Endothelial cell of umbilical vein (primary cell): ENCODE data around the gene SLC5A10. TPM values are rescaled to one million over a fixed set of nuclear protein-coding genes. Genes with fewer than 3 reads are reported as not detected.

Experiments
- BruUV-seq: library from RNA; stranded (reverse); fragments of 400-500 nt; replicated peaks from 2 replicates; lab custom pipeline; 2021; lab: Mats Ljungman, UMichigan
- CTCF ChIA-PET: fragments of 300-600, 350-600 bp; sonication (Branson Sonifier 250); formaldehyde crosslinking; loops from one replicate; lab custom pipeline; 2021; ENCODE audit warnings: antibody characterized with exemption, inconsistent platforms; lab: Charles Lee
- POLR2A ChIA-PET: fragments of 300-600, 350-600 bp; sonication (Branson Sonifier 250); formaldehyde crosslinking; loops from one replicate; lab custom pipeline; 2021; ENCODE audit warnings: antibody characterized with exemption, inconsistent platforms; lab: Charles Lee
- DNase-seq: peaks from one replicate; pipeline ENCODE4 v3.0.0-alpha.2; 2011; ENCODE audit warnings: low read depth, low spot score
- FAIRE-seq: peaks from 2 replicates; lab custom pipeline; 2011; peaks lifted over from hg19 to GRCh38; lab: Jason Lieb, UNC
- H2AFZ ChIP-seq: 2 replicates; pipeline ENCODE4 v1.6.0; 2012; ENCODE audit warnings: low read depth, low read length, control low read depth, inconsistent platforms
- H3K27ac ChIP-seq: 2 replicates; pipeline ENCODE4 v1.5.1; 2011; ENCODE audit warnings: low read depth, mild to moderate bottlenecking, control low read depth, low read length, moderate library complexity; ENCODE audit not compliant: insufficient read depth
- H3K27me3 ChIP-seq, 2 experiments: 2 replicates each; pipeline versions ENCODE4 v1.6.0 to v1.6.1; 2011; ENCODE audit warnings: low read length in 2 of 2, mixed read lengths in 1 of 2; ENCODE audit not compliant: control insufficient read depth in 2 of 2, insufficient read depth in 2 of 2
- H3K36me3 ChIP-seq, 2 experiments: 2 replicates in 1 of 2; 3 replicates in 1 of 2; pipeline ENCODE4 v1.5.1; 2011; ENCODE audit warnings: low read length in 2 of 2, mild to moderate bottlenecking in 1 of 2, moderate library complexity in 1 of 2; ENCODE audit not compliant: control insufficient read depth in 2 of 2, insufficient read depth in 2 of 2; ENCODE audit errors: extremely low read depth in 1 of 2
- H3K4me1 ChIP-seq: 3 replicates; pipeline ENCODE4 v1.5.1; 2011; ENCODE audit warnings: mild to moderate bottlenecking, low read length; ENCODE audit not compliant: control insufficient read depth, insufficient read depth; ENCODE audit errors: extremely low read depth
- H3K4me2 ChIP-seq: 2 replicates; pipeline ENCODE4 v1.6.1; 2011; ENCODE audit warnings: low read length, control low read depth, mixed read lengths; ENCODE audit not compliant: insufficient read depth
- H3K4me3 ChIP-seq, 3 experiments: fragments of 200-600 bp in 1 of 3; sonication (generic), shearing (Covaris generic) in 1 of 3; replicated peaks in 1 of 3; 2 replicates each; pipeline ENCODE4 v1.5.1; 2011 to 2016; ENCODE audit warnings: control low read depth in 3 of 3, low read length in 3 of 3, mild to moderate bottlenecking in 2 of 3, inconsistent platforms in 1 of 3, low read depth in 1 of 3, moderate library complexity in 1 of 3; ENCODE audit not compliant: insufficient read depth in 1 of 3
- H3K79me2 ChIP-seq: 2 replicates; pipeline ENCODE4 v1.6.0; 2012; ENCODE audit warnings: low read length, inconsistent platforms; ENCODE audit not compliant: control insufficient read depth, insufficient read depth
- H3K9ac ChIP-seq: replicated peaks from 2 replicates; pipeline ENCODE3; 2011; ENCODE audit warnings: low read length, control low read depth; ENCODE audit not compliant: insufficient read depth; ENCODE audit errors: extremely low read depth
- H3K9me1 ChIP-seq: replicated peaks from 3 replicates; pipeline ENCODE4 v1.6.0; 2011; ENCODE audit warnings: mild to moderate bottlenecking, low read length; ENCODE audit not compliant: control insufficient read depth, insufficient read depth; ENCODE audit errors: extremely low read depth
- H3K9me3 ChIP-seq: replicated peaks from 2 replicates; pipeline ENCODE4 v1.5.1; 2012; ENCODE audit warnings: low read length, inconsistent platforms; ENCODE audit not compliant: control insufficient read depth, insufficient read depth
- H4K20me1 ChIP-seq: replicated peaks from 2 replicates; pipeline ENCODE3; 2011; ENCODE audit warnings: mild to moderate bottlenecking, low read length; ENCODE audit not compliant: control insufficient read depth, insufficient read depth; ENCODE audit errors: extremely low read depth
- CTCF ChIP-seq, 2 donors: IDR thresholded peaks; 1 replicate in 1 of 2; 2 replicates in 1 of 2; pipeline ENCODE4 v1.5.1; 2011; ENCODE audit warnings: low read length in 2 of 2, mild to moderate bottlenecking in 2 of 2, moderate library complexity in 2 of 2, control low read depth in 1 of 2, inconsistent platforms in 1 of 2, low read depth in 1 of 2; ENCODE audit not compliant: insufficient read depth in 1 of 2; ENCODE audit errors: extremely low read depth in 1 of 2
- EZH2 ChIP-seq: IDR thresholded peaks from 2 replicates; pipeline ENCODE4 v1.6.1; 2012; ENCODE audit warnings: borderline replicate concordance, low read depth, mild to moderate bottlenecking, moderate library complexity, low read length, inconsistent platforms; ENCODE audit not compliant: severe bottlenecking
- FOS ChIP-seq: IDR thresholded peaks from 2 replicates; pipeline ENCODE4 v1.6.1; 2011; ENCODE audit warnings: mild to moderate bottlenecking, low read length, moderate library complexity, borderline replicate concordance; ENCODE audit not compliant: insufficient read depth
- GATA2 ChIP-seq: IDR thresholded peaks from 2 replicates; pipeline ENCODE4 v1.7.0; 2011; ENCODE audit warnings: low read depth, mild to moderate bottlenecking, moderate library complexity, mixed read lengths, low read length; ENCODE audit not compliant: insufficient read length, insufficient read depth
- JUN ChIP-seq: IDR thresholded peaks from 2 replicates; pipeline ENCODE4 v1.6.1; 2011; ENCODE audit warnings: borderline replicate concordance, low read depth; ENCODE audit not compliant: insufficient read length, insufficient read depth
- MAX ChIP-seq: IDR thresholded peaks from 2 replicates; pipeline ENCODE4 v1.6.1; 2011; ENCODE audit not compliant: insufficient read depth, insufficient read length
- MYC ChIP-seq: IDR thresholded peaks from one replicate; pipeline ENCODE4 v1.6.1; 2011; ENCODE audit warnings: mild to moderate bottlenecking, low read depth, low read length
- POLR2A ChIP-seq: IDR thresholded peaks from 2 replicates; pipeline ENCODE4 v1.6.1; 2012; ENCODE audit warnings: low read depth, mild to moderate bottlenecking, control low read depth, low read length
- POLR2AphosphoS5 ChIP-seq: IDR thresholded peaks from 2 replicates; pipeline ENCODE4 v1.6.1; 2012; ENCODE audit warnings: low read depth, mild to moderate bottlenecking, control low read depth, low read length, moderate library complexity; ENCODE audit not compliant: insufficient read depth
- dilution Hi-C: fragments of 300-500 bp; cut with MboI; formaldehyde crosslinking; loops from one replicate; pipeline ENCODE4 v1.15.0; 2019; ENCODE audit warnings: low sequenced_read_pairs; ENCODE audit not compliant: extremely low pct_ligation_motif_present
- intact Hi-C: fragments of 100-400 bp; cut with micrococcal nuclease; formaldehyde crosslinking; loops from one replicate; pipeline ENCODE4 v1.10.0; 2022
- polyA plus RNA-seq, 4 experiments: library from polyadenylated mRNA; depleted of rRNA in 3 of 4; stranded (reverse) in 3 of 4; unstranded in 1 of 4; fragments of >200 nt; gene quantifications; 2 replicates each; pipeline versions ENCODE4 v1.2.1 to v1.2.3, GENCODE V29; 2011 to 2012; ENCODE audit warnings: missing spikeins in 1 of 4
- total RNA-seq: library from RNA; stranded (reverse); gene quantifications from 2 replicates; pipeline ENCODE4 v1.2.3, GENCODE V29; 2021

The SLC5A10 gene
- total and polyA plus RNA-seq, 2 donors (not counting 3 experiments of a cell fraction or from before 2014, with no cell fraction given) = not detected

- H3K27ac ChIP-seq = no peak overlapping the region
- BruUV-seq = no TSS peak
- ChIA-PET POLR2A (no interaction called here), CTCF (interaction anchor here (0.6 to 2.4 kb wide), 29 partner anchors 9 to 418 kb away, joined by 3 to 35 read pairs (median 8); partner anchors contain the start of genes FAM83G, MAPK7, PRPSAP2 and SLC5A10)
- intact Hi-C loops = loop anchor here (2.0 kb wide), 1 partner anchor 44 kb away; the partner anchor contains the start of gene FAM83G
- no peak overlapping the region for H3K4me2 ChIP-seq
- H2AFZ ChIP-seq = no peak overlapping the region
- dilution Hi-C loops = no loop called here
- H3K9ac ChIP-seq = no peak overlapping the region
- H3K36me3 ChIP-seq = no peaks in the 10 kb centered on the region
- H3K27me3 ChIP-seq = no peaks in the 10 kb centered on the region
- peak; percentile 95 for FAIRE-seq
- peak; percentile 64 for DNase-seq
- H3K79me2 ChIP-seq = no peaks in the 10 kb centered on the region
- no peak for TF ChIP-seq GATA2
- TF ChIP-seq POLR2AphosphoS5 = no peak
- no peak for TF ChIP-seq FOS
- TF ChIP-seq EZH2 = no peak
- no peak for TF ChIP-seq JUN
- TF ChIP-seq POLR2A = no peak
- TF ChIP-seq MAX = peak; percentile 66
- TF ChIP-seq MYC = no peak
- peak; percentile 88 to 95 for TF ChIP-seq CTCF (IDR thresholded peaks at IDR 0.05; ENCODE audit: extremely low read depth in 1 of 2, insufficient read depth in 1 of 2, low read depth in 1 of 2, low read length in 2 of 2)
- no peaks in the 10 kb centered on the region for H3K4me1 ChIP-seq
- H3K9me3 ChIP-seq = no peaks in the 10 kb centered on the region
- no peaks in the 10 kb centered on the region for H4K20me1 ChIP-seq
- H3K4me3 ChIP-seq = no peak overlapping the region
- no peaks in the 10 kb centered on the region for H3K9me1 ChIP-seq
These were observed 9.0 kb downstream of the SLC5A10 start for GRCh38 chr17:18960803-18961511.
